Prostate gland (tissue), 2 donors: Measurements from ENCODE around the gene SYT7. TPM values are rescaled to one million over a fixed set of nuclear protein-coding genes. Genes with fewer than 3 reads are reported as not detected.
A peak's percentile ranks its signal among the peaks of the same experiment; 100 is the strongest.

Experiments
- DNase-seq: peaks from one replicate; pipeline ENCODE4 v3.0.0-alpha.2; 2019; ENCODE audit warnings: low spot score
- H3K27ac ChIP-seq, 2 donors: fragments of 200-600 bp; sonication (generic); 2 replicates each; pipeline ENCODE4 v1.5.1; 2017 to 2019
- H3K27me3 ChIP-seq: fragments of 200-600 bp; sonication (generic); replicated peaks from 2 replicates; pipeline ENCODE4 v1.5.1; 2019; ENCODE audit not compliant: insufficient read depth
- H3K36me3 ChIP-seq, 2 donors: fragments of 200-600 bp; sonication (generic); 1 replicate in 1 of 2; 2 replicates in 1 of 2; pipeline versions ENCODE4 v1.5.1 to v1.8.1; 2017 to 2019
- H3K4me1 ChIP-seq: fragments of 200-600 bp; sonication (generic); replicated peaks from 2 replicates; pipeline ENCODE4 v1.5.1; 2019
- H3K4me3 ChIP-seq, 2 donors: fragments of 200-600 bp; sonication (generic); 2 replicates each; pipeline ENCODE4 v1.5.1; 2017 to 2019
- H3K9me3 ChIP-seq: fragments of 200-600 bp; sonication (generic); 2 replicates; pipeline ENCODE4 v1.5.1; 2017
- CTCF ChIP-seq, 4 experiments: fragments of 200-600 bp in 2 of 4; fragments of 450-650 bp in 2 of 4; sonication (generic) in 2 of 4; IDR thresholded peaks; 1 replicate in 3 of 4; 2 replicates in 1 of 4; pipeline ENCODE4 v1.5.1; 2016 to 2019; ENCODE audit warnings: antibody characterized with exemption in 4 of 4, mild to moderate bottlenecking in 2 of 4, moderate library complexity in 2 of 4
- POLR2A ChIP-seq: fragments of 450-650 bp; IDR thresholded peaks from one replicate; pipeline ENCODE4 v1.6.1; 2016; ENCODE audit warnings: antibody characterized with exemption, mild to moderate bottlenecking
- POLR2AphosphoS5 ChIP-seq: sonication (generic); formaldehyde crosslinking; IDR thresholded peaks from one replicate; pipeline ENCODE4 v1.6.1; 2017; ENCODE audit warnings: antibody characterized with exemption
- WGBS: methylation state at CpG from one replicate; pipeline ENCODE4 v1.1.5; 2018; 5-methylcytosine and 5-hydroxymethylcytosine counted together
- intact Hi-C: fragments of 100-400 bp; cut with DNase I; formaldehyde crosslinking; loops from one replicate; pipeline ENCODE4 v1.14.2; 2022
- total RNA-seq, 2 donors: library from RNA; depleted of rRNA; stranded (reverse); fragments of >200 nt; gene quantifications; one replicate each; pipeline ENCODE4 v1.1.0, GENCODE V29; 2016

The SYT7 gene
- total RNA-seq, 2 donors from 2014 or later: 114 to 199 TPM

- intact Hi-C loops: no loop called here
- no peak overlapping the region for H3K4me3 ChIP-seq
- H3K36me3 ChIP-seq: no peaks in the 10 kb centered on the region
- no peaks in the 10 kb centered on the region for H3K27me3 ChIP-seq
- peaks cover 6% of the 10 kb centered on the region for H3K4me1 ChIP-seq
- 90% methylated on average over 11 of the region's 11 CpGs for WGBS
- DNase-seq: no peak
- peak overlapping the region; percentile 39 to 45 for H3K27ac ChIP-seq
- TF ChIP-seq POLR2AphosphoS5 (no peak), POLR2A (no peak), CTCF (IDR thresholded peaks at IDR 0.05) (no peak)
- no peaks in the 10 kb centered on the region for H3K9me3 ChIP-seq
Measured at GRCh38 chr11:61514050-61514917, 66.6 kb downstream of the SYT7 start.

- intact Hi-C loops: no loop called here
- no peaks in the 10 kb centered on the region for H3K36me3 ChIP-seq
- peak overlapping the region; percentile 39 to 45 for H3K27ac ChIP-seq
- no peak for DNase-seq
- H3K9me3 ChIP-seq: no peaks in the 10 kb centered on the region
- no peaks in the 10 kb centered on the region for H3K27me3 ChIP-seq
- no peak overlapping the region for H3K4me3 ChIP-seq
- whole genome bisulfite sequencing: 69% methylated on average over 11 of the region's 11 CpGs
- no peak for TF ChIP-seq CTCF (IDR thresholded peaks at IDR 0.05)
- TF ChIP-seq POLR2A: no peak
- no peak for TF ChIP-seq POLR2AphosphoS5
- peaks cover 6% of the 10 kb centered on the region for H3K4me1 ChIP-seq
Measured at GRCh38 chr11:61513143-61513765, 67.6 kb downstream of the SYT7 start.

GRCh38 chr11:61512435-61512834, 68.4 kb downstream of the SYT7 start:
- WGBS: 51% methylated on average over 4 of the region's 4 CpGs
- no peak for TF ChIP-seq CTCF (IDR thresholded peaks at IDR 0.05)
- TF ChIP-seq POLR2AphosphoS5: no peak
- no peak for TF ChIP-seq POLR2A
- Histone ChIP-seq H3K9me3 (no peaks in the 10 kb centered on the region), H3K27ac (no peak overlapping the region), H3K27me3 (no peaks in the 10 kb centered on the region), H3K4me1 (peaks cover 6% of the 10 kb centered on the region), H3K4me3 (no peak overlapping the region), H3K36me3 (no peaks in the 10 kb centered on the region)
- intact Hi-C loops: no loop called here
- DNase-seq: no peak

- Histone ChIP-seq H3K4me1 (peaks cover 6% of the 10 kb centered on the region), H3K4me3 (no peak overlapping the region), H3K36me3 (no peaks in the 10 kb centered on the region), H3K27ac (no peak overlapping the region), H3K9me3 (no peaks in the 10 kb centered on the region), H3K27me3 (no peaks in the 10 kb centered on the region)
- no peak for TF ChIP-seq POLR2AphosphoS5
- TF ChIP-seq POLR2A: no peak
- TF ChIP-seq CTCF (IDR thresholded peaks at IDR 0.05): no peak
- intact Hi-C loops: no loop called here
- 58% methylated on average over 3 of the region's 3 CpGs for WGBS
- DNase-seq: no peak
Measured at GRCh38 chr11:61511383-61511782, 69.5 kb downstream of the SYT7 start.
